Activated CD4-positive, alpha-beta T cell treated with anti-CD3 and anti-CD28 coated beads for 36 hours (primary cell): Measurements from ENCODE around the gene HOXB8. TPM values are rescaled to one million over a fixed set of nuclear protein-coding genes. Genes with fewer than 3 reads are reported as not detected.

Experiments used
- ATAC-seq: fragments of 200-7000 bp; cut with Tn5 transposase; one replicate; pipeline ENCODE4 v1.10.0; 2021; ENCODE audit warnings: mild to moderate bottlenecking, moderate library complexity
- CTCF ChIA-PET: fragments of 350-600 bp; sonication (Branson Sonifier 250); formaldehyde crosslinking; loops from one replicate; lab custom pipeline; 2021; ENCODE audit warnings: antibody characterized with exemption; lab: Charles Lee
- POLR2A ChIA-PET: fragments of 350-600 bp; sonication (Branson Sonifier 250); formaldehyde crosslinking; loops from one replicate; lab custom pipeline; 2021; ENCODE audit warnings: antibody characterized with exemption, inconsistent platforms; lab: Charles Lee
- DNase-seq: peaks from one replicate; pipeline ENCODE4 v3.0.0-alpha.2; 2020
- H3K27ac Mint-ChIP-seq: one replicate; pipeline ENCODE4 v1.8.0; 2021; ENCODE audit warnings: mixed read lengths
- H3K27me3 Mint-ChIP-seq: one replicate; pipeline ENCODE4 v1.8.0; 2021; ENCODE audit warnings: mixed read lengths
- H3K36me3 Mint-ChIP-seq: one replicate; pipeline ENCODE4 v1.8.0; 2021; ENCODE audit warnings: low read depth, mixed read lengths
- H3K4me1 Mint-ChIP-seq: one replicate; pipeline ENCODE4 v1.8.0; 2021; ENCODE audit warnings: mixed read lengths
- H3K4me3 Mint-ChIP-seq: one replicate; pipeline ENCODE4 v1.8.0; 2021; ENCODE audit warnings: mild to moderate bottlenecking, moderate library complexity, mixed read lengths
- H3K9me3 Mint-ChIP-seq: one replicate; pipeline ENCODE4 v1.8.0; 2021; ENCODE audit warnings: low read depth, mixed read lengths
- intact Hi-C, 2 experiments: fragments of 100-400 bp; cut with DNase I in 1 of 2; cut with micrococcal nuclease in 1 of 2; formaldehyde crosslinking; loops; one replicate each; pipeline versions ENCODE4 v1.14.2 to v1.15.1; 2022 to 2024; cut with DNase I, micrococcal nuclease
- total RNA-seq, 2 experiments: library from RNA; stranded (reverse); gene quantifications; one replicate each; pipeline ENCODE4 v1.2.3, GENCODE V29; 2021

HOXB8 gene
- total RNA-seq, 2 experiments from 2014 or later, result not detected

DNA sequence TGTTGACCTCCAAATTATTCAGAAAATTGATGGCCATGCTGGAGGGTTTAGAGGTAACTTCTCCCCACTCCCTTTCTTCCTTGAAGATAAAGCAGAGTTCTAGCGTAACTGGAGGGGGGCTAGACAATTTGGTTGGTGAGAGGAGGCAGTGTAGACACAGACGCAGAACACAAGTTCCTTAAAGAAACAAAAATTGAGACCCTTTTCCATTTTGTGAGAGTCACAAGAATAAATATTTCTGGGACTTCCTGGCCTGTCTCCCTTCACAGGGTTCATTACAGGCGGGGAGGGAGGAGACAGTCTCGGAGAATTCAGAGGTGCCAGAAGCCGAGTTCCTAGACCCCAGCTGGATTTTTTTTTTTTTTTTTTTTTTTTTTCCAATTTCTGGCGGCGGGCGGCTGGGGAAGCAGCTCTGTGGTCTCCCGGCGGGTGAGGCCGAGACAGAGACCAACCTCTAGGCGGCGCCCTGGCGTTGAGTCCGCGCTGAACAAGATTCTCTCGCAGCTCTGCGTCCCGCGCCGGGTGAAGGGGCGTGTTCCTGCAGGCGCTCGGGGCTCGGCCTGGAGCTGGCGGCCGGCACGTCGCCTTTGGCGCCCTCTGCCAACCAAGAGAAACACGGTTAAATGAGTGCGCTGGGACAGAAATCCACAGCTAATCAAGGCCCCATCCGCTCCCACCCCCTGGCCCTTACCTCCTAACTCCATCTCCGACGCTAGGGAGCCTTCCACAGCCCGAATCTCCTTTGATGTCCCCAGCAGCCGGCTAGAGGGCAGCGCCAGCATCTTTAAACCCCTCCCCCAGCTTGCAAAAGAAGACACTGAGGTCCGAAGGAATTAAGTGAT lies 21.3 kb upstream of the HOXB8 start:
- intact Hi-C loops, result no loop called here
- Mint-ChIP-seq H3K27ac (no peak overlapping the region), H3K9me3 (no peaks in the 10 kb centered on the region), H3K27me3 (peaks cover 74% of the 10 kb centered on the region), H3K4me1 (no peaks in the 10 kb centered on the region), H3K36me3 (no peaks in the 10 kb centered on the region), H3K4me3 (no peak overlapping the region)
- CTCF ChIA-PET, result interaction anchor here (0.5 to 3.5 kb wide), 34 partner anchors 11 to 554 kb away, joined by 3 to 32 read pairs (median 4); partner anchors contain the start of genes HOXB13, HOXB5, HOXB8 and HOXB9
- ATAC-seq, result peak; percentile 95
- peak; percentile 91 for DNase-seq
- POLR2A ChIA-PET, result interaction anchor here (0.5 to 1.1 kb wide), 4 partner anchors 11 to 955 kb away, joined by 3 to 6 read pairs (median 4); no protein-coding TSS in a partner anchor

DNA sequence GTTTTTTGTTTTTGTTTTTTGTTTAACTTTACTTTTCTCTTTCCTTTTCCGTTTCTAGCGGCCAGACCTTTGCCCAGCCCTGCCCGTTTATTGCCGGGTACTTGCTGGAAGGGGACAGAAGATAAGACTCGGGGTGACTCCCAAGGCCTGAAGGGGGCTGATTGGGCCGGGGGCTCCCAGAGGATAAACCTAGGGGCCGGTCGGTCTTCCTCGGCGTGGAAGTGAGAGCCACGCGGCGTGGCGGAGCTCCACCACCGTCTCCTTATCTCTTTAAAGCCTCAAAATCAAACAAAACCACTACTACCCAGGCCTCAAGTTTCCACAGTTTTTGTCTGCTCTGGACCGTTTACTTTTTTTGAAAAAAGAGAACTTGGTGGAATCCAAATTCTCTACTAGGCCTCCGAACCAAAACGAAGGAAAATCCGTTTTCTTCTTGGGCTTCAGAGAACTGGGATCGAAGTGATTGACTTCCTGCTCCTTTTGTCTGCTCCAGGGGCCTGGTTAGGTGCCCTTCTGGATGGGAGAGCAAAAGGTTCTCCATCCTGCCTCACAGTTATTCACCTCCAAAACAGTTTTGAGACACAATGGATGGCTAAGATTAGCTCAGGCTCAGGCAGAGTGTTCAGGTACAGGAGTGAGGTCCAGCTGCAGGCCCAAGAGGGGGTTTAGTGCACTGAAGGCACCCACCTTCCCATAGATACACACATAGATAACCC lies 19.6 kb upstream of the HOXB8 start:
- ATAC-seq (no peak), DNase-seq (no peak)
- H3K9me3 Mint-ChIP-seq, result no peaks in the 10 kb centered on the region
- no peaks in the 10 kb centered on the region for H3K36me3 Mint-ChIP-seq
- no peaks in the 10 kb centered on the region for H3K4me1 Mint-ChIP-seq
- ChIA-PET CTCF (interaction anchor here (0.6 to 3.5 kb wide), 9 partner anchors 10 to 678 kb away, joined by 3 to 32 read pairs (median 3); partner anchors contain the start of gene HOXB9), POLR2A (interaction anchor here (0.7 kb wide), 1 partner anchor 741 kb away, joined by 3 read pairs; no protein-coding TSS in a partner anchor)
- H3K4me3 Mint-ChIP-seq, result peak overlapping the region; percentile 49
- H3K27ac Mint-ChIP-seq, result no peak overlapping the region
- intact Hi-C loops, result no loop called here
- H3K27me3 Mint-ChIP-seq, result peaks cover 72% of the 10 kb centered on the region

DNA sequence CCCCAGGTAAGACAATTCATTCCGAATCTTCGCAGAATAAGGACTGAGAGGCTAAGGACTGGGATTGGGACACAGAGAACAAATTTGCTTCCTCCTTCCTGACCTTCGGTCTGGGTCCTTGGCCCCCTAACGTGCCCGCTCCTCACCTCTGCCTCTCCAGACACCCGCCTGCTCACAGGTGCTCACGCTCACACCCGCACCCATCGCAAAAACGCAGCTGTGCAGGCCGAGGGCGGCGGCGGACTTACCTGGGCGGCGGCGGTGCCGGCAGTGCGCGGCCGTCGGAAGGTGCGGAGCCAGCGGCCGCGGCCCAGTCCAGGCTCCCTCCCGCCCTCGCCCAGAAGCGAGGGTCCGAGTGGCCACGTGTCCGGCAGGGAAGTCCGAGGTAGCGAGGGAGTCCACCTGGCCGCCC lies 18.2 kb upstream of the HOXB8 start:
- no peaks in the 10 kb centered on the region for H3K9me3 Mint-ChIP-seq
- no peak for DNase-seq
- ChIA-PET POLR2A (no interaction called here), CTCF (interaction anchor here (0.7 to 2.5 kb wide), 5 partner anchors 9 to 325 kb away, joined by 3 to 12 read pairs (median 5); no protein-coding TSS in a partner anchor)
- no peak overlapping the region for H3K27ac Mint-ChIP-seq
- no peaks in the 10 kb centered on the region for H3K36me3 Mint-ChIP-seq
- no peaks in the 10 kb centered on the region for H3K4me1 Mint-ChIP-seq
- H3K4me3 Mint-ChIP-seq, result peak overlapping the region; percentile 49
- peaks cover 76% of the 10 kb centered on the region for H3K27me3 Mint-ChIP-seq
- no peak for ATAC-seq
- intact Hi-C loops, result no loop called here

DNA sequence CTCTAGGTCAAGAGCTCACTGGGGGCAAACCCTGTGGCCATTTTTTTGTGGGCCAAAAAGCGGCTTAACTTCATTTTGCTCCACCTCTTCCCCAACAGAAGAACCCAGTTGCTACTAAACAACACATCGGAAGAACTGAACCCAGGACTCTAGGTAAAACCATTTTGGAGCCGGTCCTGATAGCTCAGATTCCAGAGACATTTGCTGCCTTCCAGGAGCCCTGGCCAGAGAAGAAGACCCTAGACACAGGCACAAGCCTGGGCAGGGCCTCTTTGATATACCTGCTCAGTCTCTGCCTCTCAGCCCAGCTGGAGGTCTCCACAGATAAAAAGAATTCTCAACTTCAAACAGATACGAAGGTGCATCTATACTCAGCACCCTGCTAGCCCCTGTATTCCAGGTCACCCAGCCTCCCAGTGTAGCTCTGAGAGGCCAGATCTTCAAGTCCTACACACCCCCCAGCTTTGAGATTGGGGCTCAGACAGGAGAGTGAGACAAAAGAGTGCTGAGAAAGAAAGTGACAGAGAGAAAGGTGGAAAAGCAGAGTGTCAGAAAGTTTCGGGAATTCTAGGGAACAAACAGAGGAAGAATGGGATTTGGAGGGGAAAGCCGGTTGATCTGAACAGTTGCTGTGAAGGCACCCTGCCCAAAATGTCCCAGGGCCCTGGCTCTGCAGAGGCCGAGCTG lies 17.6 kb upstream of the HOXB8 start:
- peaks cover 76% of the 10 kb centered on the region for H3K27me3 Mint-ChIP-seq
- no peaks in the 10 kb centered on the region for H3K4me1 Mint-ChIP-seq
- H3K36me3 Mint-ChIP-seq, result no peaks in the 10 kb centered on the region
- no peaks in the 10 kb centered on the region for H3K9me3 Mint-ChIP-seq
- peak overlapping the region; percentile 38 for H3K4me3 Mint-ChIP-seq
- H3K27ac Mint-ChIP-seq, result no peak overlapping the region
- ATAC-seq, result no peak
- CTCF ChIA-PET, result interaction anchor here (0.7 to 2.5 kb wide), 7 partner anchors 9 to 324 kb away, joined by 3 to 12 read pairs (median 5); no protein-coding TSS in a partner anchor
- intact Hi-C loops, result no loop called here
- POLR2A ChIA-PET, result no interaction called here
- no peak for DNase-seq

DNA sequence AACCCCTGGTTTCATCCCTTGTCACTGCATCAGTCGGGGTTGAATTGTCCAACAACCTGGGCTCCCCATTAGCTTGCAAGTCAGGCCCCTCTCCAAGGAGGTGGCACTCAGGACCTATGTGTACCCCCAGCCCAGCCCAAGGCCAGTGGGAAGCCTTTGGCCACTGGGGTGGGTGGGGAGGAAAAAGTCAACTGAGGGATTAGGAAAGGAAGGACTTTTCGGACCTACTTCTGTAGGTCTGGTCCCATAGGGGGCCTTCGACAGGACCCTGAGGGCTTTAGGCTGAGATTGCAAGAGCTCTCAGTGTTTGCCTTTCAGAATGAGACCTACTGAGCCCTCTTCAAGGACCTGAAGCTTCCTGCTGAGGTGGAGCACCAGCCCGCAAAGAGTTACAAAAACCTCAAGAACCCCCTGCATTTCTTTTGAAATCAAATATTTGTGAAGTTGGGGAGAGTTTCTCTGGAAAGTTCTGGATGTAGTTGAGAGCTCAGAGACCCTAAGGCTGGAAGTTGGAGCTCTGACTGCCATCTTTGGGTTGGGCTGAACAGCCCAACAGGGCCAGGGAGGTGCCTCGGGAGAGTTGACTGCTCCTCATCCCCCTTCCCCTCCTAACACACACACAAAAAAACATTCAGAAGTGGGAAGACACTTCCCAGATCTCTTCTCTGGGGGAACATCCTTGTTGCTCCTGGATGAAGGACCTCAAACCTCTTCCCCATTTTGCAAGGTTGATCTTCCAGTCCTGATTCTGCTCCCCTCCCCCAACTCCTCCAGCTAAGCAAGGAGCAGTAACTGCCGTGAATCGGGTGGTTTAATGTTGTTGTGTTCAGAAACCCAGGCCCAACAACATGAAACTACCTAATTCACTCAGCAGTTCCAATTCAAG lies 16.8 kb upstream of the HOXB8 start:
- POLR2A ChIA-PET, result no interaction called here
- H3K27ac Mint-ChIP-seq, result no peak overlapping the region
- CTCF ChIA-PET, result interaction anchor here (0.6 to 2.5 kb wide), 7 partner anchors 8 to 280 kb away, joined by 3 to 12 read pairs (median 5); no protein-coding TSS in a partner anchor
- H3K36me3 Mint-ChIP-seq, result no peaks in the 10 kb centered on the region
- no peak overlapping the region for H3K4me3 Mint-ChIP-seq
- peaks cover 76% of the 10 kb centered on the region for H3K27me3 Mint-ChIP-seq
- intact Hi-C loops, result no loop called here
- DNase-seq (no peak), ATAC-seq (no peak)
- H3K9me3 Mint-ChIP-seq, result no peaks in the 10 kb centered on the region
- H3K4me1 Mint-ChIP-seq, result peaks cover 2% of the 10 kb centered on the region

DNA sequence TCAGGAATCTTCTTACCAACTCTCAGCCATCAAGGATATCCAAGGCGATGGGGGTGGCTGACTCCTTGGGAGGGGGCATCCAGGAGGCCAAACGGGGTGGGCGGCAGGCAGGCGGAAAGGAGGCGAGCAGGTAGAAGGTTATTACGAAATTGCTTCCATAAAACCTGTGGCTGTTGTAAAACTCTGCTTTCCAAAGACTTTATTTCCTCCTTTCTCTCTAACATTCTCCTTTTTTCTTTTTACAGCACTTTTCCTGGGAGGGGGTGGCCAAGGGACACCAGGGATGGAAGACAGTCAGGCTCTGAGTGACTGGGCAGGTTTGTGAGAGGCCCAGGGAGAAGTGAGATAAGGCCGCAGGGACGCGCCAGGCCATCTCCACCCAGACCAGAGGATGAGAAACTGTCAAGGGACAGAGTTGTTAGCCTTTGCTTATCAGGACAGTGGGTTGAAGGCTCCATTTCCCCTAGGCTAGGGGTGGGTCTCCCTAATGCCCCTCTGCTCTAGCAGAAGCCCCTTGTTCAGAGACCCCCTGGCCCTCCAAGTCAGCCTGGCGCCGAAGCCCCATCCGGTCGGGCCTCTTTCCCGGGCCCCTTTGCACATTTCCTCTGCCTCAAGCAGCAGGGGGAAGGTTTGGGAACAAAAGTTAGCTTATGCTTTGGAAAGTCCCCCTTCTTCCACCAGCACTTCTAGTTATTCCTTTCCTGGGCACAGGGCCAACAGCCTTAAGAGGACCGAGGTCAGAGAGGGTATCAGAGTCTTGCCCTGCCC lies 16.0 kb upstream of the HOXB8 start:
- ChIA-PET POLR2A (no interaction called here), CTCF (interaction anchor here (0.6 to 2.5 kb wide), 3 partner anchors 13 to 280 kb away, joined by 3 to 12 read pairs (median 4); no protein-coding TSS in a partner anchor)
- Mint-ChIP-seq H3K36me3 (no peaks in the 10 kb centered on the region), H3K9me3 (no peaks in the 10 kb centered on the region), H3K27me3 (peaks cover 73% of the 10 kb centered on the region), H3K27ac (no peak overlapping the region), H3K4me3 (no peak overlapping the region), H3K4me1 (peaks cover 6% of the 10 kb centered on the region)
- ATAC-seq, result no peak
- intact Hi-C loops, result no loop called here
- no peak for DNase-seq

DNA sequence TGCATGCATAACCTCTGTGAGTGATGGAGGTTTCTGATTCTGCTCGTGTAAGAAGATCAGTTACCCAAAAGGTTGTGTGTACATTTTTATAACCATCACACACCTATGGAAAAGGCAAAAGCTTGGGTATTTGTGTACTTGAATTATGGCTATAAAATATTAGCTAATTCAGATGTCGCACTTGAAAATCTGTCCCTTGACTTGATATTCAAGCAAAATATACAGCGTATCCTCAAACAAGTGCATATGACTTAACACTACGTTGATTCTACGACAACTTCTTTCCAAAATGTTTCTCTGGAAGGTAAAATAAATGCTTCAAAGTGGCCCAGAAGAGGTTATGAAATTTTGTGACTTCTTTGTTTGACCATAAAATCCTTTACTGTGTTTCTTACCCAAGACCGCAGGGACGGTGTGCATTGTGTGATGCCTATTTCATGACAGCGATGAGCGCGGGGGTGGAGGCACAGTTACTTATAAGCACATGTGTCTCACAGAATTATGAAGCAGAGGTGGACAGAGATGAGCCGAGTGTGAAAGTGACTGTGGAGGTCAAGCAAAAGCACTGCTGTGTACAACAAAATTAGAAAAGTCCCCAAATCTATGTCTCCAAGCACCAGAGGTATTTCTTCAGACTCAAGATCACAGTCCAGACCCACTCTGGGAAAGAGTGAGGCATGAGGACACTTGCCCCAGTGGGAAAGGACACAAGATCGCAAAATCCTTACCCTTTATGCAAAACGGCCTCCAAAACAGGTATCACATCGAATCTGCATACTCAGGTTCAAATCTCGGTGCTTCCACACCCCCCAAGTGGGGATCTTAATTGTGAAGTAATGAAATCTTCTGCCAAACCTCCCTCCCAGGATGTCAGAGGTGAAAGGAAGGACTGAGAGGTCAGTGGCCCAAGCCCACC lies 15.2 kb upstream of the HOXB8 start:
- intact Hi-C loops, result no loop called here
- CTCF ChIA-PET, result interaction anchor here (0.7 to 2.0 kb wide), 6 partner anchors 11 to 471 kb away, joined by 3 to 11 read pairs (median 4); no protein-coding TSS in a partner anchor
- Mint-ChIP-seq H3K4me3 (no peak overlapping the region), H3K27ac (no peak overlapping the region), H3K9me3 (no peaks in the 10 kb centered on the region), H3K36me3 (no peaks in the 10 kb centered on the region), H3K27me3 (peaks cover 69% of the 10 kb centered on the region), H3K4me1 (peaks cover 10% of the 10 kb centered on the region)
- no peak for DNase-seq
- no peak for ATAC-seq
- POLR2A ChIA-PET, result no interaction called here

DNA sequence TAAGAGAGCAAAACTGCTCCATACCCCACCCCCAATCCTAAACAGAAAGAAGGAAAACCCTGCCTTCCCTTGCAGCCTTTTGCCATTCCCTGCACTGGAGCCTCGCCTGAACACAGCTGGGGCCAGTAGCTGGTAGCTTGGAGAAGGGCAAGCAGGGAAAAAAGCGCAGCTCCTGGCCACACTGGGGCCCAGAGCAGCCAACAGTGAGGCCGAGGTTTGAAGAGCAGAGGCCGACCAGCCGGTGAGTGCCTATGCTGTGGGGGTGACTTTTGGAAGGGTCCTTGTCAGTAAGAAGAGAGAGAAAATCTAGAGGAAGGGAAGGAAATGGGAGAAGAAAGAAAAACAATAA lies 14.3 kb upstream of the HOXB8 start:
- POLR2A ChIA-PET, result no interaction called here
- Mint-ChIP-seq H3K27me3 (peaks cover 63% of the 10 kb centered on the region), H3K27ac (no peak overlapping the region), H3K9me3 (no peaks in the 10 kb centered on the region), H3K36me3 (no peaks in the 10 kb centered on the region), H3K4me3 (no peak overlapping the region), H3K4me1 (peaks cover 10% of the 10 kb centered on the region)
- intact Hi-C loops, result no loop called here
- DNase-seq (no peak), ATAC-seq (no peak)
- CTCF ChIA-PET, result interaction anchor here (0.7 to 2.0 kb wide), 7 partner anchors 11 to 470 kb away, joined by 3 to 11 read pairs (median 3); no protein-coding TSS in a partner anchor
